ENCODE measurements around the gene INKA2. TPM values are rescaled to one million over a fixed set of nuclear protein-coding genes. Genes with fewer than 3 reads are reported as not detected.

INKA2 gene
- total RNA-seq, 1 experiment from 2014 or later: 12.3 TPM

DNA sequence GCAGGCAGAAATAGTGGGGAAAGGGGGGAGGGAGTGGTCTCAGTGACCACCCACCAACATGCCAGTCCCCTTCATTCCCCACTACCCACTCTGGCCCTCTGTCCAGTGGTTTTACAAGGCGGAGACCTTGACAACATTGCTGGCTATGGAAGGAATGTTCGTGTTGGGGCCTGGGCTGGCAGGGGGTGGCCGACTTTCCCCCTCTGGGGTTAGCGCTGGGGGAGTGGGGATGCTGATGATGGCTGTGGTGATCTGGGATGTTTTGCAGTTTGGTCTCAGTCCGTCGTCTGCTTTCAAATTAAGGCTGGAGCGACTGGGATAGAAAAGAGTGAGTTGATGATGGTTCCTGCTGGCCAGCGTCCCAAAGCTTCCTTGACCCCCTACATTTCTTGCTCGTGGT is 36.8 kb upstream of the INKA2 start:
- H3K14ac ChIP-seq (ENCODE audit: insufficient read depth, low read length): no peak overlapping the region; the same call in 1 of the 2 replicates
- no peaks in the 10 kb centered on the region; a peak in 1 of 7 replicates for H3K36me3 Mint-ChIP-seq (ENCODE audit: insufficient read depth in 1 of 3, low read depth in 3 of 3)
- H3K27me3 ChIP-seq (ENCODE audit: insufficient read depth, low read length): no peaks in the 10 kb centered on the region; the same call in 1 of the 2 replicates
- H3K27ac Mint-ChIP-seq: no peak overlapping the region
- no peak overlapping the region for H2BK12ac ChIP-seq (ENCODE audit: insufficient read length, low read depth, low read length)
- no peak overlapping the region for H3K4me3 Mint-ChIP-seq
- no peaks in the 10 kb centered on the region for H3K79me1 ChIP-seq (ENCODE audit: insufficient read depth, low read depth, low read length, poor library complexity, severe bottlenecking)
- H2AFZ ChIP-seq (ENCODE audit: low read length): no peak overlapping the region
- H2BK5ac ChIP-seq (ENCODE audit: insufficient read length, low read length): no peak overlapping the region
- peaks cover 22 to 25% of the 10 kb centered on the region in 2 experiments for H3K4me1 Mint-ChIP-seq
- H3K4ac ChIP-seq (ENCODE audit: low read depth, low read length): no peak overlapping the region
- no peak overlapping the region for H4K91ac ChIP-seq (ENCODE audit: insufficient read length, low read depth, low read length)
- no peak overlapping the region for H4K5ac ChIP-seq (ENCODE audit: insufficient read length, low read depth, low read length)
- no CpG with 5 or more reads among the region's 9 CpGs for WGBS (ENCODE audit: extremely low coverage, insufficient read length, low lambda C conversion rate)
- H2BK15ac ChIP-seq (ENCODE audit: low read depth, low read length): no peak overlapping the region
- H3K23me2 ChIP-seq (ENCODE audit: insufficient read length, low read depth, low read length, poor library complexity, severe bottlenecking): no peaks in the 10 kb centered on the region
- H3K18ac ChIP-seq (ENCODE audit: insufficient read length, low read depth, low read length): no peak overlapping the region
- H3K27ac ChIP-seq (ENCODE audit: insufficient read length, low read depth, low read length): no peak overlapping the region
- H3T11ph ChIP-seq (ENCODE audit: low read length): no peak overlapping the region
- H3K56ac ChIP-seq (ENCODE audit: insufficient read length, low read depth, low read length): no peak overlapping the region
- no peaks in the 10 kb centered on the region for H3K9me3 Mint-ChIP-seq
- no peaks in the 10 kb centered on the region for H4K20me1 ChIP-seq (ENCODE audit: control insufficient read depth, insufficient read depth, insufficient read length)
- no peaks in the 10 kb centered on the region for H3K79me2 ChIP-seq (ENCODE audit: insufficient read depth, low read length)
- H3K9ac ChIP-seq (ENCODE audit: extremely low read depth, insufficient read length, low read length): no peak overlapping the region
- no peaks in the 10 kb centered on the region for H3K9me3 ChIP-seq (ENCODE audit: control insufficient read depth, low read depth, low read length)
- no peak overlapping the region for H3K23ac ChIP-seq (ENCODE audit: insufficient read length, low read depth, low read length)
- H2BK120ac ChIP-seq (ENCODE audit: low read depth, low read length, poor library complexity, severe bottlenecking): no peak overlapping the region
- H2AK5ac ChIP-seq (ENCODE audit: insufficient read length, low read length): no peak overlapping the region
- H3K27me3 Mint-ChIP-seq (ENCODE audit: low read depth): no peaks in the 10 kb centered on the region; the same call in 1 of the 2 replicates
- no peak for DNase-seq
- H3K4me1 ChIP-seq (ENCODE audit: insufficient read depth, low read length): no peaks in the 10 kb centered on the region; the same call in 1 of the 2 replicates
- H4K8ac ChIP-seq (replicated peaks; ENCODE audit: insufficient read length, low read depth, low read length): no peak overlapping the region
- H3K4me2 ChIP-seq (ENCODE audit: insufficient read depth, insufficient read length, low read length): no peak overlapping the region
- TF ChIP-seq, protein P1, sequence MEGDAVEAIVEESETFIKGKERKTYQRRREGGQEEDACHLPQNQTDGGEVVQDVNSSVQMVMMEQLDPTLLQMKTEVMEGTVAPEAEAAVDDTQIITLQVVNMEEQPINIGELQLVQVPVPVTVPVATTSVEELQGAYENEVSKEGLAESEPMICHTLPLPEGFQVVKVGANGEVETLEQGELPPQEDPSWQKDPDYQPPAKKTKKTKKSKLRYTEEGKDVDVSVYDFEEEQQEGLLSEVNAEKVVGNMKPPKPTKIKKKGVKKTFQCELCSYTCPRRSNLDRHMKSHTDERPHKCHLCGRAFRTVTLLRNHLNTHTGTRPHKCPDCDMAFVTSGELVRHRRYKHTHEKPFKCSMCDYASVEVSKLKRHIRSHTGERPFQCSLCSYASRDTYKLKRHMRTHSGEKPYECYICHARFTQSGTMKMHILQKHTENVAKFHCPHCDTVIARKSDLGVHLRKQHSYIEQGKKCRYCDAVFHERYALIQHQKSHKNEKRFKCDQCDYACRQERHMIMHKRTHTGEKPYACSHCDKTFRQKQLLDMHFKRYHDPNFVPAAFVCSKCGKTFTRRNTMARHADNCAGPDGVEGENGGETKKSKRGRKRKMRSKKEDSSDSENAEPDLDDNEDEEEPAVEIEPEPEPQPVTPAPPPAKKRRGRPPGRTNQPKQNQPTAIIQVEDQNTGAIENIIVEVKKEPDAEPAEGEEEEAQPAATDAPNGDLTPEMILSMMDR (conservative IDR thresholded peaks at IDR 0.05): no peak
- no peak overlapping the region for H2BK20ac ChIP-seq (ENCODE audit: low read depth, low read length, poor library complexity, severe bottlenecking)
